GM19467 (cell line): ENCODE measurements around the gene KRT81.
"Not testable (repeated sequence)": the region's sequence is repeated elsewhere in the genome, so short reads cannot be mapped to it uniquely, and the experiment has no call there.

Experiments used
- ATAC-seq: cut with Tn5 transposase; IDR thresholded peaks from one replicate; pipeline ENCODE4 v1.9.1; 2021; ENCODE audit warnings: mild to moderate bottlenecking, moderate library complexity; ENCODE audit not compliant: unreplicated experiment

Gene KRT81

DNA sequence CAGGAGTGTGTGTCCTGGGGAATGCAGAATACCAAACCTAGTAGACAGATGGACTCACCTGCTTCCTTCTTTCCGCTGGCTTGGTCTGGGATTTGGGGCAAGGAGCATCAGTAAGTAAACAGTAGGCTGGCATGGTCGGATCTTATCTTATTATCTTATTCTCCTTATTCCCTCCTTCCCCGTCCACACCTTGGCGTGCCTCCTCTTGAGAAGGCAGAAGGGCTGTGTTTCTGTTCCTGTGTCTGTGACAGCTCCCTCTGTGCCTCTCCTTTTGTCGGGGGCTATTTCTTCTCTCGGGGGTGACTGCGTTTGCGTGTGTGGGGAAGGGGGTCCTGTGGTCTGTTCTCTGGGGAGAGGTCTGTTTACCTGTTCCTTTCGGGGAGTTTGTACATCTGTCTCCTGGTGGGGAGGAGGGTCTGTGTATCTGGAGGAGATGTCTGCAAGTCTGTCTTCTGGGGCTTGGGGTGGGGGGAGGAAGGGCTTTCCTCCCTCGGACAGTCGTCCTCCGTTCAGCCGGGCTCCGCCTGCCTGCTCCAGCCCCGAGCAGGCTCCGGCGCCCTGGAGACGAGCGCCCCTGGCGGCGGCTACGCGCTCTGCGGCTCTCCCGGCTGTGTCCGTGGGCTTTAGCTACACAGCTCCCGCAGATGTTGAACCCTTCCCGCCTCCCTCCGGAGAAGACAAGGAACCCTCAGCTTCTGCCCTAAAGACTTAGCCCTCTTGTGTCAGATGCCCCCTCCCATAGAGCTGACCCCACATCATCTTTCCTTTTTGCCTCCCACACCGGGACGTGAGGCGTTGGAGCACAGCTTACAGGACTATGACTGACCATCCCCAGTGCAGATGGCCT, 12.5 kb downstream of the KRT81 start:
- ATAC-seq = no peak

DNA sequence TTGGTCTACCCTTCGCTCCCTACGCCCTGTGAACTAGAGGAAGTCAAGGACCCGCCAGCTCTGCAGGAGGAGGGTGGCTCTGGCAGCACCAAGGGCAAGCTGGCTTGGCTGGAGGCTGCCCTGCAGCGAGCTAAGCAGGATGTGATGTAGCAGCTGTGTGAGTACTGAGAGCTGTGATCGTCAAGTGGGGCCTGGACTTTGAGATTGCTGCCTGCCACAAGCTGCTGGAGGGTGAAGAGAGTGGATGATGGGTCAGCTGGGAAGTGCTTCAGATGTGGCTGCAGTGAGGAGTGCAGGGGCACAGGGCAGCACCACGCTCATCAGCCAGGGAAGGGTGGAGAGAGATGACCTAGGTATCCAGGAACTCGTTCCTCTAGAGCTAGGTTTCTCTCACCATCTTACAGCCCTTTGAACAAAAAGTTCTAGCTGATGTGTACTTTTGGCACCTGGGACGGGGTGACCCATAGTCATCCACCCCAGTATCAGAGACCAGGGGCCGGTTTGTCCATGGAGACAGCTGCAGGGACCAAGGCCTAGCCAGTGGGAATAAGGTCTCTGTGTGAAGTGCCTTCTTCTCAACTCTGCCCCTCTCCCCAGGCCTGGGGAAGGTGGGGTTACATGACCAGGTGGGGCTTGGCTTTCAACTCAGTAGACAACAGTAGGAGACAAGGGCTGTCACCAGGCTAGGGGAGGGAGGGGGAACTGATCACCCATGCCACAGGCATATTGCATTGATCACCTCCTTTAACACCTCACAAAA, 13.7 kb downstream of the KRT81 start:
- ATAC-seq = no peak

DNA sequence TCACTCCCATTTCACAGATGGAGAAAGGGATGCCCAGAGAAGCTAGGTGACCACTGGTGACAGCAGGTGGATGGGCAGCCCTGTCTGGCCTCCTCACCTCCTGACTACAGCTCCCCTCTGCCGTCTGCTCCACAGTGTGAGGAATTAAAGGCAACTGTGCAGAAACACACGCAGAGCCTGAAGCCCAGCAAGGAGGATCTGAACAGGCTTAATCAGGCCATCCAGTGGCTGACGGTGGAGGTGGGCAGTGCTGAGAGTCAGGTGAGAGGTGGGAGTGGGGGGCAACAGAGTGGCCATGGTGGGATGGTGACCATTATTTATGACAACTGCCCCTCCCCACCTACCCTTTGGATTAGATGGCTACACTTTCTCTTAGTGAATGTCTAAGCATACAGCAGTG, 15.6 kb downstream of the KRT81 start:
- ATAC-seq = no peak

DNA sequence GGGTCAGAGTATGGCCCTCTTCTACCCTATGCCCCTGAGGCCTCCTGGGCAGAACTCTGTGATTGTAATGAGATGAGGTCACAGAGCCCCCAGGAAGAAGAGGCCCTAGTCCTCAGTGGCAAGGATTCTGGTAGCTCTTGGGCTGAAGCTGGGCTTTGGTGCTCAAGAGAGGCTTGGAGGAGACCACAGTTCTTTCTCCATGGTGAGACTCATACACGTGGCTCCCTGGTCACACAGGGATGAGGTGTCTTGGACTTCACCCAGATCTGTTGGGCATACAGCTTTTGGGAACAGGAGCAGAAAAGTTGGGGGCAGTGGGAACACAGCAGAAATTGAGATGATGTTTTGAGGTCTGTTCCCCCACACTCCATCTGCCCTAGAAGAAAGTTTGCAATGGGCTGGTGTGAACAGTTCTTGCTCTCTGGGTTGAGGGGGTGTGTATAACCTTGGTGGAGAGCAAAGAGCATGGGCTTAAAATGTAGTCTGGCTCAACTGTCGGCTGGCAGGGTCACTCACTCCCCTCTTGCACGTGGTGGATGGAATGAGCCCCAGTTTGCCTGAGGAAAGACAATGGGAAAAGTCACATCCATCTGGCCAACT, 16.7 kb downstream of the KRT81 start, which contains the start of gene KRT86:
Gene KRT86, plus strand, starts transcription at position 125 of the 600 bp plus-strand sequence. CDS start 27,272 bp downstream, outside the sequence.
- no peak for ATAC-seq

DNA sequence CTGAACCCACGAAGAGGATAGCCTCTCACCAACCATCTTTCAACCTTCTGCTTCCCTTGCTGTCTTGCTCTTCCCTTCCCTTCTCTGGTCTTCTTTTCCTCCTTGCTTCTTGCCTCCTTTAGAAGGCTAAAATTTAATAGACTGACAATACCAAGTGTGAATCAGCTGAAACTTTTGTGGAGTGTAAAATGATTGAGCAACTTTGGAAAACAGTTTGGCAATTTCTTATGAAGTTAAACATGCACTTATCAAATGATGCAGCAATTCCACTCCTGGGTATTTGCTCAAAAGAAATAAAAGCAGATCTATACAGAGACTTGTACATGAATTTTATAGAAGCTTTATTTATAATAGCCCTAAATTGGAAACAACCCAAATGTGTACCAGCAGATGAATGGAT, 20.2 kb downstream of the KRT81 start:
- ATAC-seq = no peak

DNA sequence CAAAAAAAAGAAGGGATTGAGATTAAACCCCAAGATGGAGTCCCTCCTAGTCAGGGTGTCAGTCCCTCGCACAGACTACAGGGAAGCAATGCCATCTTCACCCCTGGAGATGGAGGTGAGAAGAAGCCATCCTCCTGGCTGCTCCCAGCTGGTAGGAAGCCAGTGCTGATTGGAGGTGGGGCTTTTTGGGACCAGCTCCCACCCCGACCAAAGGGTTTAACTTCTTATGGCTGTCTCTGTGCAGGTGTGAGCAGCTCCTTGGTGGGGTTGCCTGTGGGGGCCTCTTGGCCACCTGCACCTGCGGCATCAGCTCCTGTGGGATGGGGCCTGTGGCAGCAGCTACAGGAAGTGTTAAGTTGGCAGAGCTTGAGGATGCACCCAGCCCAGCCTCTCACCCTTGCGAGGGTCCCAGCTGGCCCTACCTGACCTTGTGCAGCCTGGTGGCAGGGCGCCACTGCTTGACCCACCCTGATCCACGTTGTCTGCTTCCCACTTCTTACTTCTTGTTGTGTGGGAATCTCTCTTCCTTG, 20.7 kb downstream of the KRT81 start:
- no peak for ATAC-seq

DNA sequence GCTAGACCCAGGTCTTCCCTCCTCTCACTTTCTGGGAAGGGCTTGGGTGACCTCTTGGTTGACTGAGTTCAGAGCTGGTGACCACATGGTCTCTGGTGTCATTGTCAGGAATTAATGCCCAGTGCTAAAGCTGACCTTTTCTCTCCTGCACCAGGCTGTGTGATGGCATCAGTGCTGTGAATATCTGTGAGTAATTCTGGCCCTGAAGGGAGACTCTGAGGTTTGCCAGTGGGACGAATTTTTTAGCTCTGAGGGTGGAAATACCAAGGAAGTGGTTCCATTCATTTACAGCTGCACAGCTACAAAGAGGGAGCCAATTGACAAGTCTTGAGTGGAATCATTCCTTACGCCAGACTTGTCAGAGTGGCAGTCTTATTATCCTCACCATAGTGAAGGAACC, 23.1 kb downstream of the KRT81 start:
- ATAC-seq = no peak

DNA sequence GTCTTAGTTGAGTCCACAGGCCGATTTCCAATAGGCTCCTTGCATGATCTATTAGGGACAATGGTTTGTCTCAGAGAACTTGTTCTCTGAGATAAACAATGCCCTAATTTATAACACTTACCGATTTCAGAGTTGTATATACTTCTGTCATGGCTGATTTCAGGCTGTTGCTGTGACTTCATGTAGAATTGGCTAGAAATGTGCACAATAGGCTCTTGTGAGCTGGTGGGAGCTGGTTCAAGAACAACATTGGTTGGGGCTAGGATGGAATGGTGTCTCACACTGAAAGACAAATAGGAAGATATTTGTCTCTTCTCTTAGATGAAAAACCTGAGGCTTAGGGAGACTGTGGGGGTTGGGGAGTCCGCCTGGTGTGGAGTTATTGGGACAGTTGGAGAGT, 23.6 kb downstream of the KRT81 start:
- ATAC-seq = no peak

DNA sequence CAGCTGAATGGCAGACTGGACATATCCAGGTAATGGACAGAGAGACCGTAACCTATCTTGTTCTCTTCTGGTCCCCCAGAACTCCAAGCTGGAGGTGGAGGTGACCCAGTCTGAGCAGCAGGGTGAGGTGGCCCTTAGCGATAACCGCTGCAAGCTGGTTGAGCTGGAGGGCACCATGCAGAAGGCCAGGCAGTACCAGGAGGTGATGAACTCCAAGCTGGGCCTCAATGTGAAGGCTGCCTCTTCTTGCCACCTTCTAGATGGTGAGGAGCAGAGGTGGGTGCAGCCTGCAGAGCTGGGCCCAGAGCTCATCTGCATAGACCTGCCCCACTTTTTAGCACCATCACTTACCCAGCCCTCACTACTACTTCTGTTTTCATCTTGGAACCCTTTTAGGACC, 24.1 kb downstream of the KRT81 start:
- ATAC-seq = no peak

DNA sequence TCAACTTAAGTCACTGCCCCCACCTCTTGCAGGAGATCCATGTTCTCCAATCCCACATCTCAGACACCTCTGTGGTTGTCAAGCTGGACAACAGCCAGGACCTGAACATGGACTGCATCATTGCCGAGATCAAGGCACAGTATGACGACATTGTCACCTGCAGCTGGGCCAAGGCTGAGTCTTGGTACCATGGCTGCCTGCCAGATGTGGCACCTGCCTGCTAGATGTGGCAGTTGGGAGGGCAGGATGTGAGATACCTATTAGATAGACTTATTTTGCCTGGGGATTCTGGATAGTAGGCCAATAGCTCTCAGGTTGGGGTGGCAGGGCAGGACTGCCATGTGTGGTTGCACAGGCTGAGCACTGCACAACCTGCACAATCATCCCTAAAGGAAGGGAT, 24.8 kb downstream of the KRT81 start:
- ATAC-seq = no peak

DNA sequence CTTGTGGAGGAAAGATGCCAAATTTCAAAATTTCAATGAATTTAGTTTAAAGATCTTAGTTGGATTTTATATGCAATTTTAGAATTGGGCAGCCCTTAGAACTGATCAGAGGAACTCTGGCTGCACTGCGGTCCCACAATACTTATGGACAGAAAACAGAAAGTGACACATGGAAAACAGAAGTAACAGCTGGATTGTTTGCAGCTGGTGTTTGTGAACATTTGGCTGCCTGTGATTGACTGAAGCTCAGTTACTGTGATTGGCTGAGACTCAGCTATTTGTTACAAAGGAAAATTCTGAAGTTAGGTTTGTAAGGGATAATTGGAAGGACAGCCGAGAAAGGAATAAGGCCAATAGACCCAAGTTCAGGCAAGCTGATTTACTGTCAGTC, 26.9 kb downstream of the KRT81 start:
- ATAC-seq = no peak

DNA sequence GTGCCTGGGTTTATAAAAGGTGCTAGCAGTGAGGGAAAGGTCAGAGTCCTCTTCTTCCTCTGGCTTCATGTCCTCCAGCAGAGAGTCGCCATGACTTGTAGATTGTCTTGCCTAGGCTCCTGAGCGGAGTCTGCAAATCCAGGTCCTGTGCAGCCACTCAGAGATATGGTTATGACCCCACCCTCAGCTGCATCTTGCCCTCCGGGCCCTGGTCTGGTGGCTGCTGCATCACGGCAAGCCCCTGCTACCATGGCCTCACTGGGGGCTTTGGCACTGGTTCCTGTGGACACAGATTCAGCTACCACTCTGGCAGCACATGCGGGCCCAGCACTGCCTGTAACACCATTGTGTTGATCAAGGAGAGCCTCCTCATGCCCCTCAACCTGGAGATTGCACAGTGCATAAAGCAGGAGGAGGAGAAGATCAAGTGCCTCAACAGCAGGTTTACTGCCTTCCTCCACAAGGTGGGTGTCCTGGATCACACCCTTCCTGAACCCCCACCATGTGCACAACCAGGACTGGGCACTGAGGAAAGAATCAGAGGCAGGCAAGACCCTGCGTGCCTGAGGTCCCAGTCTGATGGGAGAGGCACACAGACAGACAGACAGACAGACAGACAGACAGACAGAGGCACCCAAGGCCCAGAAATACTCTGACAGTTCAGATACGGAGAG, 27.4 kb downstream of the KRT81 start:
- no peak for ATAC-seq

DNA sequence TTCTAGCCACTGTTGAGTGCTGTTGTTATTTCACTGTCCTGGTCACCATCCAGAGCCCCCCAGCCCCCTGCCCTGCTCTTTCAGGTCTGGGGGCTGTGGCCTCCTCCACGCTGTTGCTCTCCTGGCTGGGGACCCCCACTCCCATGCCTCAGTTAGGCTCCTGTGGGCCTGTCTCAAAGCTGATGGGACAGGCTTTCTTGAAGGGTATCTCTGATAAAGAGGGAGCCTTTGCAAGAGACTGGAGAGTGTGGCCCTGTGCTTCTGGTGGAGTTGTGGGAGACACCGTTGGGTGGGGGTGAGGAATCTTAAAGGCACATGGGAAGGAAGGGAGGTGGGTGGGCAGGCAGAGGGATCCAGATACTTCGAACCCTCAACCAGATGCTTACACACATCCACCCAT, 29.0 kb downstream of the KRT81 start:
- ATAC-seq = no peak

DNA sequence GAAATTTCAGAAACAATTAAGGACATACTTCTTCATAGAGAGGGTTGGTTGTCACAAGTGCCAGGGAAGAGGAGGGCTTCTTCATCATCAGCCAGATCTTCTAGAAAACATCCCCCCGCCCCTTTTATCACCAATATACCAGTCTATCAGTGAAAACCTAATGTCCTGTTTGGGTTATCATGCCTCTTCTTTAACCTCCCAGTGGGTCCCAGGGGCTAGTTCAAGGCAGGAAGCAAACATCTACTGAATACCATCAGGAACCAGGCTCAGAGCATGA, 30.2 kb downstream of the KRT81 start:
- ATAC-seq = no peak

DNA sequence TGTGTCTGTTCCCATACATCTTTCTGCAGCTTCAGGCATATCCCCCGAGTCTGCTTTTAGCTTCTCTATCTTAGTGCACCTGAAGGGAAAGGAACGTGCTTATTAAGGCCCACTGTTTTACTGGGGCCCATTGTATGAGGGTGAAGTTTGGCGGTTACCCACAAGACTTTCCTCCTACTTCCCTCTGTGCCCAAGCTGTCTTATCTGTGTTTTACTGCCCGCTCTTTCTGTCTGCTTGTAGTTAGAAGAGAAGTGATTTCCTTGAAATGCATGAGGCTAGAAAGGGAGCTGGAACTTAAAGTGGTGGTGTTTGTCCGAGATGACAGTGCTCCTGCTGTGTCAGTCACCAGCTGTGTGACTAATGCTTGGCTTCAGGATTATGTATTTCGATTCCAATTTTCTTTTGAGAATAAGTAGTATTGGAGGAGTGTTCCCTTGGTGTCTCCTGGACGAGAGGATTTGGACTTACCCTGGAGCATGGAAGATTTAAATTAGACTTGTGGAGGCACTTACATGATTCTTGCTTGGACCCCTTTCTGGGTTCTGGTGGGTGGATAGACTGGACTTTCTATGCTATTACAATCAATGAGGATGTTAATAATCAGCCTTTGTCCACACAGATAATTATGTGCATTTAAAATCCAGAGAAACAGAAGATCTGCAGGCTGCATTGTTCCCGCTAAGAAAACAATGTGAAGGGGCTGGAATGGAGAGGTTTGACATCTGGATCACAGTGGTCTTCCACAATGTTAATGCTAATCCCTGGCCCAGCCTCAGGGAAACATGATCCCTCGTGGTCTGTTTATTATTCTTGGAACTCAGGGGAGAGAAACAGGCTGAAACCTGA, 30.8 kb downstream of the KRT81 start:
- ATAC-seq = no peak

DNA sequence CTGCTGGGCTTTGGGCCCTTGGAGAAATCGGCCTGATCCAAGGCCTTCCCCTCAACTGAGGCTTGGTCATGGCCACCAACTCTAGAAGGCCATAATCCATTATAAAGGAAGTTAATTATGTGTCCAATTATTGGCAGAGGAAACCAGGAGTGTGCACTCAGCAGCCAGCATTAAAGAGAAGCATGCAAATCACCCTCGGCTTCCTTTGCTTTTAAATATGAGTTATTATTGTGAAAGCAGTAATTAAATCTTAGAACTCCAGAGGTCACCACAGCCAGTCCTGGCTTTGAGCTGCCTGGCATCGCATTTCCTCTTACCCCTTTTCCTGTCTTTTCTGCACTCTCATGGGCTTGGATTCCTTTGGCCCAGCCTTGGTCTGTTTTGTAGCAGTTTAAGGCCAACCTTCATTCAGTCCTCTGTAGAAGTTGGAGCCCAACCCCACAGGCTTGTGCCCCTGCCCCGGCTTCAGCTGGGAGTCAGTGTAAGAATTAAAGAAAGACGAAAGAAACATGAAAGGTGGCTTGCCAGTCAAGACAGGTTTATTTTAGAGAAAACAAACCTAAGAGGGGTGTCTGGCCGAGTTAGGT, 31.6 kb downstream of the KRT81 start:
- no peak for ATAC-seq

DNA sequence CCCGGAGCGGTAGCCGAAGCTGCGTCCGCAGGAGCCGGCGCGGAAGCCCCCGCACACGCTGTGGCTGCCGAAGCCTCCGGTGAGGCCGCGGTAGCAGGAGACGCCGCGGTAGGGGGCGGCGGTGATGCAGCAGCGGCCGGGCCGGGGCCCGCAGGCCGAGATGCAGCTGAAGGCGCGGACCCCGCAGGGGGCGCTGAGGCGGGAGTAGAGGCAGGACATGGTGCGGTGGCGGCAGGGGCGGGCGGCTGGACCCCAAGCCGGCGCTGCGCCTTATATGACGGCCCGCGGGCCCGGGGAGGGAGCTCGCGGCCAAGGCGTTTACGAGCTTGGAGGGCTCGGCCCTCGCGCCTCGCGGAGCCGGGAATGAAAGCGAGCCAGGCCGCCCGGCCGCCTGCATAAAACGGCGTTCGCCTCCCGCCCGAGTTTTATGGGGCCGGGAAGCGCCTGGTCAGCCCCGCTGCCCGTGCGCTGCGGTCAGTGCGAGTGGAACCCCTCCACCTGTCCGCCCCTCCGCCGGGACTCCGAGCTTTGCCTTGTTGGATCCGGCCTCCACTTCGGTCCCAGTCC, 32.9 kb downstream of the KRT81 start:
- no peak for ATAC-seq

DNA sequence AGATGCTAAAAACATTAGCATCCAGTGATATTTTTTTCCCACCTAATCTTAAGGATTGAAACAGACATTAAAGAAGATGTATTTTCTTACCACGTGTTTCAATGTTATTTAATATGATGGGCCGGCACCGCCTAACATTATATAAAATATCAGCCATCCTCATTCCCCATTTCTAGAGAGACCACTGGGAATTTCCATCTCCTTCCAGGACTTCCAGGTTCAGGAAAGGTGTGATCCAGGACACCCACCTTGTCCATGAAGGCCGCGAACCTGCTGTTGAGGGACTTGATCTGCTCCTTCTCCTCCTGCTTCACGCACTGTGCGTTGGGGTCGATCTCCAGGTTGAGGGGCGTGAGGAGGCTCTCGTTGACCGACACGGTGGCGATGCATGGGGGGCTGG, 33.4 kb downstream of the KRT81 start:
- not testable (repeated sequence) for ATAC-seq

DNA sequence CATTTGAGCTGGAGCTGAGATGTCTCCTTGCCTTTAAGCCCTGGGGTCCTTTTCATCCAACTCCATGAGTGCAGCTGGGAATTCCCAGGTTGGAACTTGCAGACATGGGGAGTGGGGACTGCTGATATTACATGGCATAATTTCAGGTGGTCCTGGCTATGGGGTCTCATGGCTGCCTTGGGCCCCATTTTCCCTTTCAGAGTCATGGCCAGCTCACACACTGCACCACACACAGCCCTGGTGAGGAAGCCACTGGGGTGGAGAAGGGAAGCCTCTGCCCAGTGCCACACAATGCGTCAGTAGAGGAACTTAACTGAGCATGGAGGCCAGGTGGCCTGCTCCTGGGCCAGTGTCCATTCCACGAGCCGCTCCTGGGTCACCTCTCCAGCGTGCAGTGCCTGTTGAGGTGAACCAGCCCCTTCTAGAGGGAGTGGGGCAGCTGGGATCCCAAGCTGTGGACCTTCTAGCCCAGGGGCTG, 34.2 kb downstream of the KRT81 start:
- ATAC-seq = no peak

DNA sequence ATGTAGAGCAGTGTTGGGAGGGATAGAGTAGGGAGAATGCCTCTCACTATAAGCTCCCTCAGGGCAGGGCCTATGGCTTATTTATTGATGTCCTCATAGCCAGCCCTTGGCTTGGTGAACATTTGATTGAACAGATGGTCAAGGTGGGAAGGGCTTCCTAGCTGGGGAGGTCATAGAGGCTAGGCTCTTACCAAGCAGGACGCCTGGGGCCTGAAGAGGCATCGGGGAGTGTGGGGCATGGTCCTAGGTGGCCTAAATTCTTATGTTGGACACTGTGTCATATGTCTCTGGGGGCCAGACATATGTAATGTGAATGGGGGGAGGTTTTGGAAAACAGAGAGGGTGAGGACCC, 34.8 kb downstream of the KRT81 start:
- no peak for ATAC-seq
